HUES48 (cell line): ENCODE results near the gene NMU.
"Not testable (repeated sequence)": the region's sequence is repeated elsewhere in the genome, so short reads cannot be mapped to it uniquely, and the experiment has no call there.

Source experiments
- H3K27ac ChIP-seq: one replicate; pipeline ENCODE4 v1.7.0; 2013; ENCODE audit warnings: low read depth, low read length, inconsistent platforms
- H3K27me3 ChIP-seq: 2 replicates; pipeline ENCODE4 v1.6.1; 2013; ENCODE audit warnings: mild to moderate bottlenecking, low read length; ENCODE audit not compliant: control insufficient read depth, insufficient read depth
- H3K36me3 ChIP-seq: 2 replicates; pipeline ENCODE4 v1.6.1; 2013; ENCODE audit warnings: low read length; ENCODE audit not compliant: control insufficient read depth, insufficient read depth
- H3K4me1 ChIP-seq: 2 replicates; pipeline ENCODE4 v1.6.1; 2013; ENCODE audit warnings: mild to moderate bottlenecking, low read length; ENCODE audit not compliant: control insufficient read depth, insufficient read depth
- H3K4me3 ChIP-seq: 2 replicates; pipeline ENCODE4 v1.5.1; 2013; ENCODE audit warnings: mild to moderate bottlenecking, low read depth, low read length
- H3K9ac ChIP-seq: 2 replicates; pipeline ENCODE4 v1.6.1; 2013; ENCODE audit warnings: mild to moderate bottlenecking, low read depth, low read length, moderate library complexity
- H3K9me3 ChIP-seq: 2 replicates; pipeline ENCODE4 v1.6.1; 2013; ENCODE audit warnings: low read length; ENCODE audit not compliant: control insufficient read depth, insufficient read depth

The NMU gene

GRCh38 chr4:55635741-55636655 is at the start of gene NMU:
NMU (minus strand) TSS chr4:55636298; CDS start chr4:55636192, 106 bp downstream.
- Histone ChIP-seq H3K9ac (peak within 1 kb of the TSS; percentile 57), H3K27me3 (peaks cover 28% of the 10 kb centered on the region), H3K9me3 (no peaks in the 10 kb centered on the region), H3K4me1 (peaks cover 46% of the 10 kb centered on the region), H3K36me3 (no peaks in the 10 kb centered on the region), H3K27ac (peak within 1 kb of the TSS; percentile 54), H3K4me3 (peak within 1 kb of the TSS; percentile 69)

GRCh38 chr4:55684276-55684675 is 48.2 kb upstream of the NMU start:
- Histone ChIP-seq H3K27me3 (no peaks in the 10 kb centered on the region), H3K27ac (no peak overlapping the region), H3K9me3 (no peaks in the 10 kb centered on the region), H3K9ac (no peak overlapping the region), H3K36me3 (no peaks in the 10 kb centered on the region), H3K4me3 (no peak overlapping the region), H3K4me1 (no peaks in the 10 kb centered on the region; the same call in 1 of the 2 replicates)

- H3K4me1 ChIP-seq, H3K9me3 ChIP-seq, H3K9ac ChIP-seq, H3K27me3 ChIP-seq, H3K36me3 ChIP-seq, H3K4me3 ChIP-seq, H3K27ac ChIP-seq: not testable (repeated sequence)
These were observed 46.7 kb upstream of the NMU start for GRCh38 chr4:55682797-55683196.

GRCh38 chr4:55682295-55682694 is 46.2 kb upstream of the NMU start:
- H3K27ac ChIP-seq, result no peak overlapping the region
- no peaks in the 10 kb centered on the region for H3K36me3 ChIP-seq
- no peaks in the 10 kb centered on the region; the same call in 1 of the 2 replicates for H3K4me1 ChIP-seq
- H3K4me3 ChIP-seq, result no peak overlapping the region
- H3K9me3 ChIP-seq, result no peaks in the 10 kb centered on the region
- H3K27me3 ChIP-seq, result no peaks in the 10 kb centered on the region
- H3K9ac ChIP-seq, result no peak overlapping the region

GRCh38 chr4:55681430-55681829 is 45.3 kb upstream of the NMU start:
- Histone ChIP-seq H3K36me3 (no peaks in the 10 kb centered on the region), H3K27ac (no peak overlapping the region), H3K4me1 (no peaks in the 10 kb centered on the region; the same call in 1 of the 2 replicates), H3K27me3 (no peaks in the 10 kb centered on the region), H3K9ac (no peak overlapping the region), H3K9me3 (no peaks in the 10 kb centered on the region), H3K4me3 (no peak overlapping the region)

- H3K27ac ChIP-seq, result peak overlapping the region; percentile 38
- H3K36me3 ChIP-seq, result no peaks in the 10 kb centered on the region
- no peaks in the 10 kb centered on the region for H3K27me3 ChIP-seq
- 0 out of 2 replicates have a peak, but pooled peaks cover 3% of the 10 kb centered on the region for H3K4me1 ChIP-seq
- H3K9ac ChIP-seq, result no peak overlapping the region
- no peaks in the 10 kb centered on the region for H3K9me3 ChIP-seq
- H3K4me3 ChIP-seq, result no peak overlapping the region
These were observed 39.2 kb upstream of the NMU start for GRCh38 chr4:55675196-55675793.

GRCh38 chr4:55673424-55673823 is 37.3 kb upstream of the NMU start:
- no peak overlapping the region for H3K27ac ChIP-seq
- H3K9ac ChIP-seq, result no peak overlapping the region

GRCh38 chr4:55671667-55672066 is 35.6 kb upstream of the NMU start:
- Histone ChIP-seq H3K4me1 (peaks cover 10% of the 10 kb centered on the region; the same call in 1 of the 2 replicates), H3K4me3 (no peak overlapping the region), H3K9ac (no peak overlapping the region), H3K36me3 (no peaks in the 10 kb centered on the region), H3K27ac (no peak overlapping the region), H3K27me3 (no peaks in the 10 kb centered on the region), H3K9me3 (no peaks in the 10 kb centered on the region)

More at GRCh38 chr4:55673424-55673823, 37.3 kb upstream of the NMU start:
- Histone ChIP-seq H3K4me1 (0 out of 2 replicates have a peak, but pooled peaks cover 6% of the 10 kb centered on the region), H3K36me3 (no peaks in the 10 kb centered on the region), H3K4me3 (no peak overlapping the region), H3K27me3 (no peaks in the 10 kb centered on the region), H3K9me3 (no peaks in the 10 kb centered on the region)

GRCh38 chr4:55670695-55671094 is 34.6 kb upstream of the NMU start:
- H3K4me1 ChIP-seq, result peaks cover 10% of the 10 kb centered on the region; the same call in 1 of the 2 replicates
- H3K27ac ChIP-seq, result no peak overlapping the region
- no peak overlapping the region for H3K9ac ChIP-seq
- H3K9me3 ChIP-seq, result no peaks in the 10 kb centered on the region
- no peaks in the 10 kb centered on the region for H3K36me3 ChIP-seq
- no peak overlapping the region for H3K4me3 ChIP-seq
- no peaks in the 10 kb centered on the region for H3K27me3 ChIP-seq

GRCh38 chr4:55668449-55668848 is 32.4 kb upstream of the NMU start:
- Histone ChIP-seq H3K36me3 (no peaks in the 10 kb centered on the region), H3K9me3 (no peaks in the 10 kb centered on the region), H3K4me3 (no peak overlapping the region), H3K27ac (no peak overlapping the region), H3K27me3 (no peaks in the 10 kb centered on the region), H3K4me1 (peaks cover 12% of the 10 kb centered on the region), H3K9ac (no peak overlapping the region)

- Histone ChIP-seq H3K4me3 (no peak overlapping the region), H3K4me1 (peaks cover 12% of the 10 kb centered on the region), H3K9me3 (no peaks in the 10 kb centered on the region), H3K27me3 (no peaks in the 10 kb centered on the region), H3K27ac (no peak overlapping the region), H3K36me3 (no peaks in the 10 kb centered on the region), H3K9ac (no peak overlapping the region)
These were observed 30.4 kb upstream of the NMU start for GRCh38 chr4:55666535-55666934.
